ENCODE data around the gene RTN4RL1.

RTN4RL1 gene, protein sequence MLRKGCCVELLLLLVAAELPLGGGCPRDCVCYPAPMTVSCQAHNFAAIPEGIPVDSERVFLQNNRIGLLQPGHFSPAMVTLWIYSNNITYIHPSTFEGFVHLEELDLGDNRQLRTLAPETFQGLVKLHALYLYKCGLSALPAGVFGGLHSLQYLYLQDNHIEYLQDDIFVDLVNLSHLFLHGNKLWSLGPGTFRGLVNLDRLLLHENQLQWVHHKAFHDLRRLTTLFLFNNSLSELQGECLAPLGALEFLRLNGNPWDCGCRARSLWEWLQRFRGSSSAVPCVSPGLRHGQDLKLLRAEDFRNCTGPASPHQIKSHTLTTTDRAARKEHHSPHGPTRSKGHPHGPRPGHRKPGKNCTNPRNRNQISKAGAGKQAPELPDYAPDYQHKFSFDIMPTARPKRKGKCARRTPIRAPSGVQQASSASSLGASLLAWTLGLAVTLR

GRCh38 chr17:2025220-2025621 lies at the start of gene RTN4RL1:
TSS of gene RTN4RL1 (minus strand) at chr17:2025334. CDS start at chr17:2024865, 469 bp downstream.
- DNase-seq: peak; percentile 65

DNA sequence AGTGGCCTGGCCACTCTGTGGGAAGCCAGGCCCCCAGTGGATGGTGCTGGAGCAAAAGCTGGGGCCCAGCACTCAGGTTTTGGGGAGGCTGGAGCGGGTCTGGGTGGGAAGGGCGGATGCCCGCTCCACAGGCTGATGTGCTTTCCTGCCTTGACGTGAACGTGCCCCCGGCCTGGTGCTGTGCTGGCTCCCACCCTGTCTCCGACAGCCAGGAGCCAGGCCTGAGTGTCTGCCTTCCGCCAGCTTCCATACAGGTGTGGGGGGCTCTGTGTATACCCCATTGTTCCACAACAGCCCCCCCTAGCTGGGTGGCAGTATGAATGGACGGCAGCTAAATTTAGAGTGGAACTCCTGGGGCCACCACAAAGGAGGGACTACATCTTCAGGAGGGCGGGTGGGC lies 49.8 kb upstream of the RTN4RL1 start:
- DNase-seq: no peak

DNA sequence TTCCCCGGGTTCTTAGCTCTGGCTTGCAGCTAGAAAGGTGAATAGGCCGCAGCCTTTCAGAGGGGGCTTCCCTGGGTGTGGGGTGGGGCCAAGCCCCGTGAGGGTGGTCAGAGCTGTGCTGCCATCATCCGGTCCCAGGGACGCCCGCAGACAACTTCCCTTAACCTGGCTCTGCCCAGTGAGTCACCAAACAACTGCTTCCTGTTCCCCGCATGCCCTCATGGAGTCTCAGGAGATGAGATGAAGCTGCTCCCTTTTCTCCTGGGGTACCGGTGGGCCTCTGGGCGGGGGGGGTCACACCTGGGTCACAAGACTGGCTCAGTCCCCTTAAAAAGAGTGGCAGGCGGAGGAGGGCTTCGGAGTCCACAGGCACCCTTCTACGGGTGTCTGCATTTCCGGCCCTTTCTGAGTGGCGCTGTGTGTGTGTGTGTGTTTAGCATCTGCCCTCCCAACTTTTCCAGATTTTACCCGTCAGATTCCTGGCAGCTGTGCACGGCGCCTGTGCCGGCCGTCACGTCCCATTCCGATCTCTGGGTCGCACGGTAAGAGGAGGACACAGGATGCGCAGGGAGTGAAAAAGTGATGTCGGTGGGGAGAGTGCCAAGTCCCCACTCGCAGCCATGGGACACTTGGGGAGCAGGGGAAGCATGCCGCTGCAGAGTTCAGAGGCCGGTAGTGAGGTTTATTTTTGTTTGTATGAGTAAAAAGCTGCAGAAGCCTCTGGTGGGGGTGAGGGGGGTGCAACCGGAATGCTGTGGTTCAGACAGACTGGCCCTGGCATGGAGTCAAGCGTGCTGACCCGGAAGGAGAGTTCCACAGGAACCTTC lies 46.5 kb upstream of the RTN4RL1 start:
- no peak for DNase-seq

DNA sequence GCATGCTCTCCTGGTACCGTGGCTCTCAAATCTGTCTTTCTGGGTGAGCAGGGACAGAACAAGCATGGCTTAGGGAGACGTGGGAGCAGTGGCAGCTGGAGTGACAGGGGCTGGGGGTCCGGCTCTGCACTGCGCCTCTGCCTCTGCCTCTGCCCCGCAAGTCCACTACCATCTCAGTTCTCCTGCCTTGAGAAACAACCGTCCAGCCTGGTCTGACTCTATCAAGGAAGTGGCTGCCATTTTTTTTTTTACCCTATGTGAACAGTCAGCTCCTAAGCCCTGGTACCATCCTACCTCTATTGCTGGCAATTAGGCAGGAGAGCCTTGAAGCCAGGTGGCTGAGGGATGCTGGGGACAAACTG lies 45.9 kb upstream of the RTN4RL1 start:
- DNase-seq: no peak

DNA sequence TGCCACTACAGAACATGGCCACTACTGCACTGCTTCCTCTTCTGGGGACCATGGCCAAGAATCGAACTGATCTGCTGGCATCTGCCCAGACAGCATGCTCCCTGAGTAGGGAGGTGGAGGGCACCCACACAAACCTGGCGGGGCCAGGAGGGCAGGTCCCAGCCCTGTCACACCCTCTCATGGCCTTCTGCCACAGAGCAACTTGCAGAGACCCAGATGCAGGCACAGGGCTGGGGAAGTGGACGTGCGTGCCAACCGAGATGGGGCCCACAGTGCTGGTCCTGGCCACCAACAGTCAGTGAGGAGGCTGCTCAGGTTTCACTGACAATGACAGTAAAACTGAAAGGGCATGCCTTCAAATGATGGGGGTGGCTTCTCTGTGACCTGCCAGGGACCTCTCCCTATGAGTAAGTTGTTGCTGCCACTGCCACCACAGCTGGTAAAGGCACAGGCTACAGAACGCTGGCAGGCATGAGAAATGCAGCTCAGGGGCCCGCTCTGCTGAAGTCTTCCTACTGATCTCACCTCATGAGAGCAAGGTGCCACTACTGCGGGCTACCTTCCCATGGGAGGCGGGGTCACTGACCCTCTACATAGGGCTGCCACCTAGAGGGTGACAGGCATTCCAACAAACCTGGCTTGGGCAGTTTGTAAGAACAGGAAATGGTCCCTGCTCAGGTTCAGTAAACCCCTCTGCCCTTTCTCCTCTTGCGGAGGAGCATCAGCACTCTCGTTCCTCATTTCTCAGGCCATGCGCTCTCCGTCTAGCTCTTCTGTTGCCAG lies 45.3 kb upstream of the RTN4RL1 start:
- DNase-seq: no peak

DNA sequence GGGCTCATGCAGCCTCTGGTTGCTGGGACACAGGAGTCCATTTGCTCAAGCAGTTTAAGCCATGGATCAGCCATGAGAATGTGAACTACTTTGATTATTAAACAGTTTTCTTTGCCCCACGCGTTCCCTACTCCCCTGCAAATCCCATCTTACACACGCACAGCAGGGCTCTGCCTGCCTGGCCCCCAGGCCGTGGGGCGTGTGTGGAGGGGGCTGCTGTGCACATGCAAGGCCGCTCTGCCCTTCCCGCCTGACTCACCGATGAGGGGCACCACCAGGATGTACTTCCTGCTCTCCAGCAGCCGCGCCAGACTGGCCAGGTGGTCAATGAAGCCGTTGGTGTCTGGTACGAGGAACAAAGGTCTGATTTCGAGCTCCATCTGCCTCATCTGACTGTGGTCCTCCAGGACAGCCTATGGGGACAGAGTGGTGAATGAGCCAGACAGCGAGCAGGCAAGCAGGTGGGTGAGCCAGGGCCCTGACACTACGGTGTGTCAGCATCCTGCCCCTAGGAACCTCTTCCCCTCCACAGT lies 43.5 kb upstream of the RTN4RL1 start:
- DNase-seq: no peak

DNA sequence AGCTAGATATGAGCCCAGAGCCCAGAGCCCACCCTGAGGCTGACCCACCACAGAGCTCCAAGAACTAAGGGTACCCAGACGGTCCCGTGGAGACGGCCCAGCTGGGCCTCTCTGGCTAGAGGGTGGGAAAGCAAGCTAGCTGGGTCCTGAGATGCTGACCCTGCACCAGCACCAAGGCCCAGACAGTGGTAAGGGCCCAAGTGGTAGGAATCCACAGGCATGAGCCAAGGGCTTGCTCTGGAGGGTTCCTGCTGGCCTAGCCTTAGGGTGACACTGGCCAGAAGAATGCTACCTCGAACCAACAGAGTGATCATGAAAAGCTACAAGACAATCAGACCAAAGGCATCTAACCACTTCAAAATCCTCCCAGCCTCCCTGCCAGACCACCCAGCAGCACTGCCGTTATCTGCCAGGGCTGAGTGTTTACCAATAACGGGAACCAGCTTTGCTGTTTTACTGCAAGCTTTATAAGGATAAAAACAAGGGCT lies 42.9 kb upstream of the RTN4RL1 start:
- DNase-seq: no peak

DNA sequence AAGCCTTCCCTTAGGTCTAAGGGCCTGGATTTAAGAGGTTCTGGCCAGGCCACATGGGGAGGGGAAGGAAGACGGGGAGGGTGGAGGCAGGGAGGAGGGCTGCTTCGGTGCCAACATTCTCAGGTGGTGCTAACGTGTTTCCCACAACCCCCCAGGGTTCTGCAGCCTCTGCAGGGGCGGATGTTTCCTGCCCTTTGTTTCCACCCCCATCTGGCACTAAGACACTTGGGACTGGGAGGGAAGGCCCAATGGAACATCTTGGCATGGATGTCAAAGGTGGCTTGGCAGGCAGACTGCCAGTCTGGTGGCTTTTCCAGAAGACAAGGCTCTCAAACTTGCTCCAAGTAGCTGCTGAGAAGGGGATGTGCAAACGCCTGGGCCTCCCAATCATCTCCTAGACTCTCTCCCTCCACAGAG lies 42.5 kb upstream of the RTN4RL1 start:
- no peak for DNase-seq

- DNase-seq: no peak
These were observed 42.0 kb upstream of the RTN4RL1 start for GRCh38 chr17:2067048-2067561.

DNA sequence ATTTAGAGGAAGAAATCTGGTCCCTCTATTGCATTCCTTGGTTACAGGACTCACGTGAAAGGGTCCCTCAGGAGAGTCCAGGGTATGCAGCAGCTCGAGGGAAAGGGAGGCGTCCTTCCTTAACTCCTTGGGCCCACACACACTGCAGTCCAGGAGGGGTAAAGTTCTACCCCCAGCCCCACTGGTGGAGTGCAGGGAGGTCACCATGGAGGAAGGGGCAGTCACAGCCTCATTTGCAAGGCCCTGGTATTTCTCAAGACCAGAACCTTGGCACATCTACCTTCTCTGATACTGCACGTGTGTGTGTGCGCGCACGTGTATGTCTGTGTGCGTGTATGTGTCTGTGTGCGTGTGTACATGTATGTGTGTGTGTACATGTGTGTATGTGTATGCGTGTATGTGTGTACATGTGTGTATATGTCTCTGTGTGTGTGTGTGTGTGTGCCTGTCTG lies 40.8 kb upstream of the RTN4RL1 start:
- no peak for DNase-seq

DNA sequence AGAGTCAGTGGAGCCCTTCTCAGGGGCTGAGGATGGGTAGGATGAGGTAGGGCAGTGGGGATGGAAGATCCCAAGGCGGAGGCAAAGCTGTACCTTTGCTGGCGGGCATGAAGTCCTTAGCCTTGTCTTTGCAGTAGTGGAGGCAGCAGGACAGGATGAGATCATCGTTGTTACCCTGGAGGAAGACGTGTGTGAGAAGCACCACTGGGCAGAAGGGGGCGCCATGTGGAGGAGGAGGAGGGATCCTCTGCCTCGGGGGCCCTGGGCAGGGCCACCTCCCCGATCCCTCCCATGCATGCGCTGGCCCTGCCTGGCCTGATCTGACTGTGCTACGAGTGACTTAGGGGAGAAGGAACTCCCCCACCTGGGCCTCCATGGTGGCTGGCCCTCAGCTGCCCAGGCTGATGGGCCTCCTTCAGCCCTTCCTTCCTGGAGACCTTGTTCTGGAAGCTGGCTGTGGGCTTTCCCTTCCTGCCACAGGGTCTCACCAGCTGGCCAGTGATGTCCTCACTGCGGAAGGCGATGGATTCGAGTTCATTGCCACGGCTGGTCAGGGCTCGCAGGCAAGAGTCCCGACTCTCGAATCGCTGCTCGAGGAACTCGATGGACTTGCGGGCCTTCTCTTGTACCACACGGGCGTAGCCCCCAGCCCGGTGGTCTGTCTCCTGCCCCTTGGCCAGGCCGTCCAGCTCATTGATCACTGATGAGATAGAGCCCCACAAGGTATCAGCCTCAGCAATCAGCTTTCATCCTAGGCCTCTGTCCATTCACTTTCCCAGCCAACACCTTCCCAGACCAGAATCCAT lies 40.0 kb upstream of the RTN4RL1 start:
- DNase-seq: peak; percentile 37

- DNase-seq: no peak
These were observed 39.4 kb upstream of the RTN4RL1 start for GRCh38 chr17:2064520-2064971.

GRCh38 chr17:2064147-2064489 lies 39.0 kb upstream of the RTN4RL1 start:
- no peak for DNase-seq

GRCh38 chr17:2063261-2064146 lies 38.4 kb upstream of the RTN4RL1 start:
- DNase-seq: no peak

- DNase-seq: no peak
These were observed 37.5 kb upstream of the RTN4RL1 start for GRCh38 chr17:2062571-2063183.

DNA sequence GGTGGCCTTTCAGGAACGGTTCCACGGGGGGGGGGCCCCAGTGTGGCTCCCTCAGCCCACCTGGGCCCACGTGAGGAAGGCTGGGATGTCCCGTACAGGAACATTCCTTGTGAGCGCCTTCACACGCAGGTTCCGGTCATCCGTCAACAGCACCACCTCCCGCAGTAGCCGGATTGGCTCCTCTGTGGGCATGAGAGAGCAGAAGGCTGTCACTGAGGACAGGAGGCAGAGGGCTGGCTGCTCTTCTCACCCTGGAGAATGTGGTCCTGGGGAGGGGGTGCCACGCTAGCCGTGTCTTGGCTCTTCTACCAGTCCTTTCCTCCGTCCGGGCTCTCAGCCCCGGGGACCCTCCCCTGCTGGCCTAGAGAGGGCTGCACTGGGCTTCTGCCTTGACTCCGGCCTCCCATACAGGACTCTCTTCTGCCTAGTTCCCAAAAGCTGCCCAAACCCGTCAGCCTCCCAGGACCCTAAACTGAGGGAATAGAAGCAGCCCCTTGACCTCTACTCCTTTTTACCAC lies 36.4 kb upstream of the RTN4RL1 start:
- DNase-seq: no peak

- DNase-seq: no peak
These were observed 35.7 kb upstream of the RTN4RL1 start for GRCh38 chr17:2060681-2061440.

DNA sequence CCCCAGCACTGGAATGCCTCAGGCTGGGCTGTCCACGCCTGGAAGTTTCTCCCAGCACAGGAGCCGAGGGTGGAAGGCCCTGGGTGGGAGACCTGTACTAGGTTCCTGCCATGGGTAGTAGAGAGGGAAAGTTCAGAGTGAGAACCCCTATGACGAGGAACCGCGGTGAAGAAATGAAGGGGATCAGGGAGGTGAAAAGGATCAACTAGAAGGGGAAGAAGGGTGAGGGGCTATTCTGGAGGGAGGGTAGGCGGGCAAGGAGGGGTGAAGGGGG lies 35.2 kb upstream of the RTN4RL1 start:
- no peak for DNase-seq

Data from DMS53 (cell line).